OCI-M2 (cell line): ENCODE results near the gene ETNK2.

Source experiments
- DNase-seq: peaks from one replicate; lab custom pipeline; 2025; ENCODE audit not compliant: unreplicated experiment; lab: John Stamatoyannopoulos, UW

ETNK2 gene, protein sequence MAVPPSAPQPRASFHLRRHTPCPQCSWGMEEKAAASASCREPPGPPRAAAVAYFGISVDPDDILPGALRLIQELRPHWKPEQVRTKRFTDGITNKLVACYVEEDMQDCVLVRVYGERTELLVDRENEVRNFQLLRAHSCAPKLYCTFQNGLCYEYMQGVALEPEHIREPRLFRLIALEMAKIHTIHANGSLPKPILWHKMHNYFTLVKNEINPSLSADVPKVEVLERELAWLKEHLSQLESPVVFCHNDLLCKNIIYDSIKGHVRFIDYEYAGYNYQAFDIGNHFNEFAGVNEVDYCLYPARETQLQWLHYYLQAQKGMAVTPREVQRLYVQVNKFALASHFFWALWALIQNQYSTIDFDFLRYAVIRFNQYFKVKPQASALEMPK

DNA sequence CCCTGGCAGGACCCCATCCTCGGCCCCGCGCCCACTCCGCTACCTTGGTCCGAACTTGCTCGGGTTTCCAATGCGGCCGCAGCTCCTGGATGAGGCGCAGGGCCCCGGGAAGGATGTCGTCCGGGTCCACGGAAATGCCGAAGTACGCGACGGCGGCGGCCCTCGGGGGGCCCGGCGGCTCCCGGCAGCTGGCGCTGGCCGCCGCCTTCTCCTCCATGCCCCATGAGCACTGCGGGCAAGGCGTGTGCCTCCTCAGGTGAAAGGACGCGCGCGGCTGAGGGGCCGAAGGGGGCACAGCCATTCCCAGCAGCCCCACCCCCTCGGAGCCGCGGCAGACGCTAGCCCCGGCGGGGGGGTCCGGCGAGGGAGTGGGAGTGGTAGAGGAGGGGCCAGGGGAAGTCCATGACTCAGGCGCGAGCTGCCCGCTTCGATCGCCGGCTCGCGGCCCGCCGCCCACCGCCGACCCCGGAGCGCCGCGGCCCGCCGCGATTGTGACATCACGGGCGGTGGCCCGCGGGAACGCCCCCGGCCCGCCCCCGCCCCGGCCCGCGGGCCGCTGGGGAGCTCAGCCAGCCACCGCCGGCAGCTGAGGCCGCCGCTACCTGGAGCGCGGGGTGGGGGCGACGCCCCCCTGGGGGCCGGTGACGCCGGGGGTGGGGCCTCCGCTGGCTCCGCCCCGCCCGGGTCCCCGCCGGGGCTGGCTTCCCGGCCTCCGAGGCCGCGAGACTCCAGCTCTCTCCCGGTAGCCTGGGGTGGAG is at the start of gene ETNK2:
ETNK2 (minus strand) TSS at position 493 of the 758 bp plus-strand sequence; CDS start at position 301, 192 bp downstream.
- no peak for DNase-seq

DNA sequence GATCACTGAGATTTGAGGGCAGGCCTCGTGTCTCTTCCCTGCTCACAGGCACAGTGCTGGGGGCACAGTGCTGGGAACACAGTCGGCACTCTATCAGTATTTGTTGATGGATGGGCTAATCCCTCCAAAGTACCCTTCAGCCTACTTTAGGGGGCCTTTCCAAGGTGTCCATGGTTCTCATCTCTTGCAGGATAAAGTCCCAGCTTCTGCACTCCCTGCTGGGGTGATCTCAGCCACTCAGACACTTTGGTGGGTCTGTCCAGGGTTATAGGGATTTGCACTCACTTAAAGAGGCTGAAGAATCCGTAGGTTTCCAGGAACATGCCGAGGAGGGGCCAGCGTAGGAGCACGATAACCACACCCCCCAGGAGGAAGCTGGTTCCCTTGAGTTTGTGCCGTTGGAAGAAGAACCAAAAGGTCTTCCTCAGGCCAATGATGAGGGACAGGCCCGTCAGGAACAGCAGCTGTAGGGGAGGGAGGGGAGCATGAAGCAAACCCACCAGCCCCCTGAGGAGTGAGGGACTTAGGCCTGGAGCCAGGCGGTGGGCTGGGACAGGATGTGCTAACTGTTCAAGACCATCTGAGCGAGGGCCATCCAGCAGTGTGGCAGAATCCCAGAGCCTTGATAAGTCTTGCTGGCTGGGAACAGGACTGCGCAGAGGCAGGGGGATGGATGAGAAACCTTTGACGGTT is 49.6 kb upstream of the ETNK2 start:
- DNase-seq = no peak

DNA sequence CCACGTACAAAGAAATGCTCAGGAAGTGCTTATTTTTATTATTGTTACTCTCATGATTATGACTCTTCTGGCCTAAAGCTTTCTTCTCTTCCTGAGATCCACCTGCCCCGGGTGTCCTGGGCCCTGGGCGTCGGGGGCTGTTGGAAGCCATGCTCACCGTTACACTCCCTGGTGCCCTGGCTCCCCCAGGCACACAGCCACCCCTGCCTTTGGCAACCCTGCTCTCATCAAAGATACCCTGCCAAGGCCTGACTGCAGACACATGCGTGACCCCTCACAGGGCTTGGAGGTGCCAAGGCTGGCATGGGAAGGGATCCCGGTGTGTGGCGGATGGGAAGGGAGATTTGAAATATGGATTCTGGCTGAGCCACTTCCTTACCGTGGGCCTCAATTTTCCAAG is 47.7 kb upstream of the ETNK2 start:
- no peak for DNase-seq

DNA sequence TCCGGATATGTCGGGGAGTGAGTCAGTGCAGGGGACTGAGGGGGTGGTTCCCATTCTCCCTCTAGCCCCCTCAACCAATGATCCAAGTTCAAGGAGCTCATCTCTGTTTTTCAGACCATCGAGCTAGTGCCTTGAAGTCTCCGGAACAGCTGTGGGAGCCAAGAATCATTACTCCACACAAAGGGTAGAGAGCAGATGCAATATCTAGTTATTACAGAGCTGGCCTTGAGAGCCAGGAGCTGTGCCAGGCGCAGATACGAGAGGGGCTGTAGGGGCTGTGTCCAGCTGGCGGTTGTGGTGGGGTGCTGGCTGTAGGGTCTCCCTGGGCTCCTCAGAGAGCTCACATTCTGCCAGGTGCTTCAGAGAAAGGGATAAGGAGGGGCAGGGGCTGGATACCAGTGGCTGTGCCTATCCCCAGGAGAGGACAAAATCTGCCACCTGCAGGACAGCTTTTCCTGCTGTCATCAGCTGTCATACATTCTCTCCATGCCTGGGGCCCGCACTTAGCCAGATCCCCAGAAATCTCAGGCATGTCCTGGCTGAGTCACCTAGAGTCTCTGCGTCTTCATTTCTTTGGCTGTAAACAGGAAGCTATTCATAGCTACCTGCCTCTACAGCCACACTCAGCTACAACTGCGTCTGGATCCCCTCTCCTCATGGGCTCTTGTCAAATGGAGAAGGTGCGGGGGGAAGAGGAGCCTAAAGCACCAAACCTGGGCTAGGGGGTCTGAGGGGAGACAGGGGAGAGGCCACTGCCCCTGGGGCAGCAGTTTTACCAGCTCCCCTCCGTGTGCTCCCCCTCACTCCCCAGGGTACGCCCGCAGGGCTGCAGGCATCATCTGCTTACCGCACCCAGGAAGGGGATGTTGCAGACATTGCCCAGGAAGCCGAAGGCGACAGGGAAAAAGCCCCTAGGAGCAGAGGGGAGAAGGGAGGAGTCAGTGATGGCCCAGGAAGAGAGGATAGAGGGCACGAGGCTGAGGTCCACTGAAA is 46.8 kb upstream of the ETNK2 start:
- DNase-seq = no peak

DNA sequence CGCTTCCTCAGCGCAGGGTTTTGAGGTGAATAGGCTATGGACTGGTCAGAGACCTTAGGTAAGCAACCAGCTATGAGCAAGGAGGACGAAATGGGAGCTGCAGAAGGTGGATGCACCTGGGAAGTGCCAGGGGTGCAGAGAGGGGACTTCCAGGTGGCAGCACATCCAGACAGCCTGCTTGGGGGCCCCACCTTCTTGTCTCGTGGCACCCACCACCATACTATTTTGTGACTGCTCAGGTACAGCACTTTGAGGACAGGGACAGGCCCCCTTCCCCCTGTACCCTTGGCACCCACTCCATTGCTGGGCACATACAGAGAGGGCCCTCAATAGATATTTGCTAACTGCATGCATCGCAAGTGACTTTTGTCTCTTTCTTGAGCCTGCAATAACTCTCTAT is 45.2 kb upstream of the ETNK2 start:
- no peak for DNase-seq

DNA sequence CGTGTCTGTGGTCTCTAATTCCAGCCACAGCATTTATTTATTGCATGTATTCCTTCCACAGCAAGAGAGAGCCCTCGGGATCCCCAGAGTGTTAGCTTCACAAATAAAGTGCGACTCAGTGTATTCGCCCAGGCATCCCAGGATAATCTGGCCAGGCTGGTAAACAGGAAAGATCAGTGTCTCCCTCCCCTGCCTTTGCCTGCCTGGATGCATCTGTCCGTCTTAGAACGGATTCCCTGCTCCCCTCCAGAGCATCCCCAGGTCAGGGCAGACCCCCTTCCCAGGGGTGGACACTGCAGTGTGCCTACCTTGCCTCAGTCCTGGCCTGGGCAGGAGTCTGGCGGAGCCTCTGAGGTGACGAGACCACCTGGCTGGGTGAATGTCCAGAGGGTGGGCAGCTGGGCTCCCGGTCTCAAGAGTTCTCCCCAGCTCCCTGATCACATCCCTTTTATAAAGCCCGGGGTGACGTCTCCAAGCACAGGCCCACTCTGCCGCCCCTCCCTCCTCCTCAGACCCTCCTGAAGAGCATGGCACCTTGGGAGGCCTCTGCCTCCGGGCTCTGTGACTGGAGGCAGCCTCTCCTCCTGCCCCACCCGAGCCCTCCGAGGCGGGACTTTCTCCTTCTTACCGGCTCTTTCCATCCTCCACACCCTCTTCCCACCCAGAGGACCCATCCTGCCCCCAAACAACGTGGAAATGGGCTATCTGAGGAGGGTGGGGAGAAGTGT is 44.4 kb upstream of the ETNK2 start, which contains the start of gene KISS1:
KISS1 (minus strand) TSS at position 424 of the 728 bp plus-strand sequence. CDS start 3,615 bp downstream, outside the sequence.
- DNase-seq = no peak

DNA sequence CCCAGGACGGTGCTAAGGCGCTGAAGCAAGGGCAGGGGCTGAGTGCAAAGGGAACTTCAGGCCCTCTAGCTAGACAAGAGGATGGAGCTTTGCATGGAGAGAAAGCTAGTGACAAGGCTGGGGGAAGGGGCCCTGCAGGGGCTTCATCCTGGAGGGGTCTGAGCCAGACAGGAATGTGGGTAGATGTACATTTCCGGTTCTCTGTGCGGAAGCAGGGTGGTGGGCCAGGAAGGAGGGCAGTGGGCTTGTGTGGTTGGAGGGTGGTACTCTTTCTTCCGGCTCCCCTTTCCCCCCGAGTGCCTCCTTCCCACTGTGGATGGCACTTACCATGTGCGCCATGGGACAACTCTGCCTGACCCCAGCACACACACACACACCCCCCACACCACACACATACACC is 42.9 kb upstream of the ETNK2 start:
- no peak for DNase-seq

DNA sequence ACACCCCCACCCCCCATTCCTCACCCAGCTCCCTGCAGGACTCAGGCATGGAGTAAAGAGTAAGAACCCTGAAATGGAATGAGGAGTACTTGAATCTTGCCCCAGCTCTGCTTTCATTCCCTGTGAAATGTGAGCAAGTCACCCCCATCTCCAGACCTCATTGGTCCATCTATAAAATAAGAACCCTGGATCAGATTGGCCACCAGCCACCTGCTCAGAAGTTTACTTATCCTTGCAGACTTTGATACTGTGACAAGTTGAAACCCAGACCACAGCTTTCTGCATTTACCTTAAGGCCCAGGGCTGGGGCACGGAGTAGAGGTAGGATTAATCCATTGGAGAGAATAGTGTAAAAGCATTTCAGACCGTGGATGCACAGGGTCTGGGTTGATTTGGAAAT is 42.2 kb upstream of the ETNK2 start:
- DNase-seq = no peak

DNA sequence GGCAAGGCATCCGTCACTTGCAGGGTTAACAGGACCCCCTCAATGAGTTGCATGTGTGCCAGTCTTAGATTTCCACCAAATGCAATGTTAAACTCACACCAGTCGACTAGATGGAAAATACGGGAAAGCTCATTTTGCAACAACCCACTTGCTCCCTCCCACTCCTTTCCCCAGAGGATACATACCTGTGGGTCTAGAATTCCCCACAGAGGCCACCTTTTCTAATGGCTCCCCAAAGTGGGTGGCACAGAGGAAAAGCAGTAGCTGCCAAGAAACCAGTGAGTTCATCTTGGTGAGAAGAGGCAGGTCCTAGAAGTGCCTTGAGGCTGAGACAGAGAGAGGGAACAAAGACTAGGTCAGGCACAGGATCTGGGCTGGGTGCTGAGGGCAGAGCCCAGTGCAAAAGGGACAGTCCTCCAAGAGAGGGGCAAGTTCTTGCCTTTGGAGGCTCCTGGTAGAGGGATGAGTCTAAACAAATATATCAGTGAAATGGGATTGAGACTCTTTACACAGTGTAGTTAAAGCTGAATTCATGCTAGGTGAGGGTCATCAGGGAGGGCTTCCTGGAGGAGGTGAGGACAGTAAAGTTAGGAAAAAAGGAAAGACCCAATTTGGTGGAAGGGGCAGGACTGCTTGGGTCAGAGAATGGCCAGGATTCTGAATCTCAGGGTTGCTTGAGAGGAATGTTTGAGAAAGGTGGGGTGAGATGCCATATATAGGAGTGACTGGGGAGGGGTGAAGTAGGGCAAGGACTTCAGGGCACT is 40.9 kb upstream of the ETNK2 start:
- DNase-seq = no peak

DNA sequence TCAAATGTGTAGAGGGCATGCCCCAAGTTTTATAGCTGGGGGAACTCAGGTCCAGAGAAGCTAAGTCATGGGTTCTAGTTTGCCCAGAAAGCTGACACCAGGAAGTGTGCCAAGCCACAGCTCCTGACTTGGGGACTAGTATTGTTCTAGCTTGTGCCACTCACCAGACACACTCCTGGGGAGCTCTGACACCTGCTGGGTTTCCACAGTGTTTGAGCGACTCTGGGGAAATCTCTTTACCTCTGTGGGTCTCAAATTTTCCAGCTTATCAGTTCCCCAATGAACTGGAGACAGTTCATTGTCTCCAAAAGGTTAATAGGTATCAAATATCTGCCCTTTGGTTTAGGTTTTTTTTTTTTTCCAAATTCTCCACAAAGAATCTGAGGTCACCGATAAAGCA is 40.2 kb upstream of the ETNK2 start:
- DNase-seq = no peak

DNA sequence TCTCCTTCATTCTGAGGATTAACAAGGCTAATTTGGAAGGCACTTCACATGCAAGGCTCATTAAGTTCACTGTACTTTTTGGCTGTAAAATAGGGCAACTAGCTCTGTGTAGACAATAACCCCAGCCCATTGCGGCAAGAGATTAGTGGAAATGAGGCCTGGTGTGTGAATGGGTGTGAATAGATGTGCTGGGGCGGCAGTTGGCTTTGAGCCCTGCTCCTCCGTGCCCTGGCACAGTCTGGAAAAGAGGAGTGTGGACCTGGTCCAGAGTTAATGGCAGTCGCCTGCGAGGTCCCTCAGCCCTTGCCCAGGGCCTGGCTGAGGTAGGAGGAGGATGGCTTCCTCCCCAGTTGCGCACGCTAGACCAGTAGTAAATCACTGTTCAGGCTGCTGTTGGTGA is 39.6 kb upstream of the ETNK2 start:
- DNase-seq = no peak

DNA sequence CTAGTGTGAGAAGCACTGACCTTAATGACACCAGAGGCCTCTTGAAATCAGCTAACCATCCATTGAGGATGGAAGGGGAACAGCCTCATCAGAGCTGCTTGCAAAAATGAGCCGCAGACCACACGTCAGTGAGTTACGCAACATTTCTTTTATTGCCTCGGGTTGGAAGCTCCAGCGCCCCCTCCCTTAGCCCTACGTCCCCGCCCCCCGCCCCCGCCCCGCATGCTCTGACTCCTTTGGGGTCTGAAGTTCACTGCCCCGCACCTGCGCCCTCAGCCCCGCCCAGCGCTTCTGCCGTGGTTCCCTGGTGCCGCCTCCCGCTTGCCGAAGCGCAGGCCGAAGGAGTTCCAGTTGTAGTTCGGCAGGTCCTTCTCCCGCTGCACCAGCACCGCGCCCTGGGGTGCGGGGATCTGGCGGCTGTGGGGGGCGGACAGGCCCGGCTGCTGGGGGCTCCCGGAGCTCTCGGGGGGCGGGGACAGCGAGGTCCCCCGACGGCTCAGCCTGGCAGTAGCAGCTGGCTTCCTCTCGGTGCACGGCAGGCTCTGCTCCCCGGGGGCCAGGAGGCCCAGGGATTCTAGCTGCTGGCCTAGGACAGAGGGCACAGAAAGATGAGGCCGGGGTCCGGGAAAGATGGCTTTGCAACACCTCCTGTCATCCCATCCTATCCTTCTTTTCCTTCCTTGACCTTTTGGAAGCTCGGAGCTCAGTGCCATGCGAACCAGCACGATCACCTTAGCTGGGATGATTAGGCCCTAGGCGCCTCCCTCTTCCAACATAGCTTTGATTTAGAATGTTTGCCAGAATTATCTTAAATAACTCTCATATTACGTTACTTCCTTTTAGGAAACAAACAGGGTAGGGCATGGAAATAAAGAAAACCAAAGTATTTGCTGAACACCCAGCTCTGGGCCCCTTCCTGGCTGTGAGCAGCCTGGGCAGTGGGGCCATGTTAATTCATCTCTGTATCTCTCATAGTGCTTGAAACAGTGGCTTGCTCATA is 38.7 kb upstream of the ETNK2 start:
- DNase-seq = no peak

DNA sequence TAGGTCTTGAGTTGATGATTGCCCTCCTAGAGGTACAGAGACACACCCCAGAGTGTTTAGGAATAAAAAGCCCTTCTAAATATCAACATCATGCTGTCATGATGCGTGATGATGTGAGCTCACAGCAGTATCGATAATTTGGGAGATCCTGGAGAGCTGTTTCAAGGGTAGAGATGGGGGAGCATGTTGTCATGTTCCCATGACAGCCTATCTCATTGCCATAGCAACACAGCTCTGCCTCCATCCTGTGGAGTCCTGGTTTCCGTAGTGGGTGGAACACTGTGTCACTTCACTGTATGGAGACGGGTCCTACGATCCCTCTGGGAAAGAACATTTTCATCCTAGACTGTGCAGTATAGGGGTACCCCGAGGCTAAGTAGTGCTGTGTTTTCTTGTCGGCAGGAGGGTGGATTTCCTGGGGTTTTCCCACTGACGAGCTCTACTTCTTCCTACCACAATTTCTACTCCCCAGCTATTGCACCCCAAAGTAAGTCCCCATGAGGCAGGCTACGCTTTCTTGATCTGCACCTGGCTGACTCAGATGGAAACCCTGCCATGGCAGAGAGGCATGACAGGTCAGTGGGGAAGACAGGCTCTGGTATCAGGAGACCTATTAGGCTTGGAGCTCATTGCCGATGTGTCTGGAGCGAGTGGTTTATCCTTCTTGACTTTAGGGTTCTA is 37.3 kb upstream of the ETNK2 start:
- DNase-seq = no peak

DNA sequence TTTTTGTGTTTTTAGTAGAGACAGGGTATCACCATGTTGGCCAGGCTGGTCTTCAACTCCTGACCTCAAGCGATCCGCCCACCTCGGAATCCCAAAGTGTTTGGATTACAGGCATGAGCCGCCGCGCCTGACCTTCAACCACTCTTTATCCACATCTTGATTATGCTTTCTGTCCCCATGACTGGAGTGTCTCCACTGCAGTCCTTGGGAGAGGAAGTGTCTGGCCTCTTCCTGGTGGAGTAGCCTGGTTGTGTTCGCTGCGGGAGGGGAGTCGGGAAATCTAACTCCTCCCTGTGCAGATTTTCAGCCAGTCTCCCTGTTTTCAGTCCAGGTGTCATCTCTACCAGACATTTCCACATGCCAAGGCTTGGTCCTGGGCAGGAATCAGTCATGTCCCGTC is 34.8 kb upstream of the ETNK2 start:
- DNase-seq = no peak

DNA sequence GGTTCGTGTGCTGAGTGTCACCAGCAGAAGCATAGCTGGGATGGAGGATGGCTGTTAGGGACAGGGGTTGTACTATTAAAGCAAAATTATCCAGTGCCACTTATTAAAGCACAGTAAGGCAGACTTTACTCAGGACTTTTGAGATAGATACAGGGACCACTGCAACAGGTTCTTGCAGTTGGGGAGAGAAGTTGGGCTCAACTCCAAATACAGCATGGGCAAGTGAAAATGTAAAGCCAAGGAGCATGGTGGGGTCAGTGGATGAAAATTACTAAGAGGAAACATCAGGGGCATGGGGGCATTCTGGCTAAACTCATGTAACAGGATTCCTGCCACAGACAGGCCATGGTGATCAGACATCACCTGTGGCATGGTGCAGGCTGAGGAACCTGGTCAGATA is 29.3 kb upstream of the ETNK2 start:
- no peak for DNase-seq

DNA sequence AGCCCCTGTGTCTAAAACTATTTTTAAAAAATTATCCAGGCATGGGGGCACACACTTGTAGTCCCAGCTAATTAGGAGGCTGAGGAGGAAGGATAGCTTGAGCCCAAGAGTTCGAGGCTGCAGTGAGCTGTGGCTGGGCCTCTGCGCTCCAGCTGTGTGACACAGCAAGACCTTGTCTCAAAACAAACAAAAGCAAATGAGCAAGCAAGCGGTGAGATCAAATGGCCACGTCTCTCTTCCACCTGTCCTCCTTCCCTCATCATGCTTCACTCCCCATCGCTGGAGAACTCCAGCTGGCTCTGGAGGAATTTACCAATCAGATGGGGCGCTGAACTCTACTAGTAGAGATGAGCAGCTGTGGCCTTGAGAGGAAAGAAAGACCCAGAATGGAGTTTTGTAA is 28.3 kb upstream of the ETNK2 start:
- DNase-seq = no peak

DNA sequence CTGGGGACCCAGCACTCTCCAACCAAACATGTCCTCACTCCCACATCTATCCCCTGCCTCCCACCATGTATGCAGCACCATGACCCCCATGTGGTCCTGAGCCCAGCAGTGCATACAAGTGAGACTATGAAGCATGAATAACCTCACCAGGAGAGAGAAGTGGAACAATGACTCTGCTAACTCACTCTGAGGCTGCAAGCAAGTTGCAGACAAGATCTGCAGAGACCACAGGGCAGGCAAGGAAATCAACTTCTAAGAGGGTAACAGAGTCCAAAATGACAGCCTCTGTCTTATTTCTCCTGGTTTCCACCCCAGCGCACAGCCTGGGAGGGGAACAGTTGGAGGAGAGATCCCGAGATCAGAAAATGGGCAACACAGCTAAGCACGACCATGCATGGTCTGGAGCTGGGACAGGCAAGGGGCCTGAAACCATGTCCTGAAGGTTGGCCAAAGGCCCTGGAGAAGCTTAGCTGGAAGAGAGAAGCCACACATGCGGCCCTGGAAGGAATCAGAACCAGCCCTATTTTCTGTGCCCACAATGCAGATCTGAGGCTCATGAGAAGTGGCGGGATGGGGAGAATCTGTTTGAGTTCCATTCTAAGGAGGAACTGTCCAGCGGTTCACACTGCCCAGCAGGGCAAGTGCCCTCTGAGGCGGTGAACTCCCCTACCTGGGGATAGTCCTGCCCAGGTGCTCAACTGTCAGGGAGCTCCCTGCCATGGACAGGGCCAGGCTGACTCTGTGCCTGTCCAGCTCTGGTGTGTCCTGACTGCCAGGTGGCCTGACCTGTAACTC is 26.8 kb upstream of the ETNK2 start:
- DNase-seq = no peak
